ENCODE measurements around the gene TTC6. TPM values are rescaled to one million over a fixed set of nuclear protein-coding genes. Genes with fewer than 3 reads are reported as not detected.

TTC6 gene
- total RNA-seq, 2 experiments from 2014 or later = not detected

DNA sequence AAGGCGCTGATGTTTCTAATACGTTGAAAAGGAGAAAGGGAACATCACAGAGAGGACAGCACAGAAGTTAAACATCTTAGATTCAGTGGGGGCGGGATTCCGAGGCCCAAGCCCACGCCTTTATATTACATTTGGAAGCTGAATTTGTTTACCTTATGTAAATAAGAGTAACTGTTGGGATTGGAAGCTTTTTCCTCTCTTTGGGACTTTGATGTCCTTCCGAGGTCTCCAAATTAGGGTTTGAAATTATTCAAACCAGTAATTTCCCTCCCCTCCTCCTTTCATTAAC is 6.8 kb upstream of the TTC6 start:
- ChIA-PET POLR2A (no interaction called here), CTCF (interaction anchor here (1.1 to 1.5 kb wide), 2 partner anchors 13 to 345 kb away, joined by 3 read pairs; no protein-coding TSS in a partner anchor)
- Mint-ChIP-seq H3K36me3 (ENCODE audit: low read depth) (peaks cover 4% of the 10 kb centered on the region), H3K27me3 (peaks cover 70% of the 10 kb centered on the region), H3K9me3 (peaks cover 6% of the 10 kb centered on the region), H3K4me1 (ENCODE audit: low read depth) (no peaks in the 10 kb centered on the region), H3K27ac (no peak overlapping the region), H3K4me3 (no peak overlapping the region)
- TF ChIP-seq, protein P1, sequence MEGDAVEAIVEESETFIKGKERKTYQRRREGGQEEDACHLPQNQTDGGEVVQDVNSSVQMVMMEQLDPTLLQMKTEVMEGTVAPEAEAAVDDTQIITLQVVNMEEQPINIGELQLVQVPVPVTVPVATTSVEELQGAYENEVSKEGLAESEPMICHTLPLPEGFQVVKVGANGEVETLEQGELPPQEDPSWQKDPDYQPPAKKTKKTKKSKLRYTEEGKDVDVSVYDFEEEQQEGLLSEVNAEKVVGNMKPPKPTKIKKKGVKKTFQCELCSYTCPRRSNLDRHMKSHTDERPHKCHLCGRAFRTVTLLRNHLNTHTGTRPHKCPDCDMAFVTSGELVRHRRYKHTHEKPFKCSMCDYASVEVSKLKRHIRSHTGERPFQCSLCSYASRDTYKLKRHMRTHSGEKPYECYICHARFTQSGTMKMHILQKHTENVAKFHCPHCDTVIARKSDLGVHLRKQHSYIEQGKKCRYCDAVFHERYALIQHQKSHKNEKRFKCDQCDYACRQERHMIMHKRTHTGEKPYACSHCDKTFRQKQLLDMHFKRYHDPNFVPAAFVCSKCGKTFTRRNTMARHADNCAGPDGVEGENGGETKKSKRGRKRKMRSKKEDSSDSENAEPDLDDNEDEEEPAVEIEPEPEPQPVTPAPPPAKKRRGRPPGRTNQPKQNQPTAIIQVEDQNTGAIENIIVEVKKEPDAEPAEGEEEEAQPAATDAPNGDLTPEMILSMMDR (IDR thresholded peaks at IDR 0.05) = no peak
- intact Hi-C loops (cut with micrococcal nuclease) = no loop called here
- DNase-seq = no peak
- no peak for ATAC-seq

DNA sequence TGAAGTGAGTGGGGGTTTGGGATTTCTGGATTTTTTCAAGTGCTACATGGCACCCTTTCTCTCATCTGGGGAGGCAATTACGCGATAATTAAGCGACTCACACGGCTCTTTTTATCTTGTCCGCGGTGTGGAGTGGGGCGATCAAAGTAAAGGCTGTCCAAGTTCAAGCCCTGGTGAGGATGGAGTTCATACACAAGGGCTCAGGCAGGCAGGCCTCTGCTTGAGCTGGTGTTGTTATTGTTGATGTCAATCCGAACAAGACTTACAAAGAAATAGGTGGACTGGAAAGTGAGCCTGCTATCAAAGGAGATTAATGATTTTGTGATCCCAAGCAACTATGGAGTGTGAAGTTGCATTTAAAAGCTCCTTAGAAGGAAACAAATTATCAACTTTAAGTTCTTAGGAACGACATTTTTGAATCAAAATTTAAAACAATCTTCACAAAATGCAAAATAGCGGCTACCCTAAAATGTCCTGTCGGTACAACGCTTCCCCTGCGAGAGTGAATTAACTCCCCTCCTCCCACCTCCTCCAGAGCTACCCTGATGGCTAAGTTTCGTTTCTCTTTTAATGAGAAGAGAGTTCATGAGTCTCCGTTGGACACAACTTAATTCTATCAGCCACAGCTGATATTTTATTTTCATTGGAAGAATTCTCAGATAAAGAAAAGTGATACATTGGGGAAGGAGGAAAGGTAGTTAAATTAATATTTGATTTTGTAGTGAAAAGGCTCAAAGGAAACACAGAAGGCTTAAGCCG is 6.3 kb upstream of the TTC6 start:
- CTCF ChIA-PET = interaction anchor here (1.1 to 1.5 kb wide), 2 partner anchors 12 to 346 kb away, joined by 3 read pairs; no protein-coding TSS in a partner anchor
- DNase-seq = no peak
- TF ChIP-seq, protein P1 (IDR thresholded peaks at IDR 0.05) = no peak

DNA sequence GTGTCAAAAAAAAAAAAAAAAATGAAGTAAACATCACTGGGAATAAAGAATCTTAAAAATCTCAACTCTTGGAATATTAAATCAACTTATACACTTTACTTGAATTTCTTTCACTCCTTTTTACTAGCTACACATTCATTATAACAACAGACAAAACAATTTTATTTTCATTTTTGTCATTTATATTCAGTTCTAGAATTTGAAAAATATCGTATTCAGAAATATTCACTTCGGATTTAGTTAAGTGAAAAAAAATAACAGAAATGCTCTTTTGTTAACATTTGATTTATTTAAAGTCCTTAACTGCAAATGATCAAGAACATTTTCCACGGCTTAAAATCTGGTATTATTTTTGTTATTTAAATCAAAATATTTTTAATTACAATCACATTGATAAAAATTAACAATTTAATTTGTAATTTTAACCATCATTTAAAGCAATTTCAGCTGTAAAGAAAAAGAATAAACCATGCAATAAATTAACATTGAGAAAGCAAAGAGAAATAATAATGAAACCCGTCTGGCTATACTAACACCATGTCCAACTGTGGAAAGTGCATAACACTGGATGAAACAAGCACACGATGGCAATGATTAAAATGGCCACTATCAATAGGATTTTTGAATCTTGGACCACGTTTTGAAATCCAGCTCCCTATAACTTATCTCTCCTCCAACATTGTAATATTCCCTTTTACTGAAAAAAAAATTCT is 5.6 kb upstream of the TTC6 start:
- Mint-ChIP-seq H3K27ac (no peak overlapping the region), H3K9me3 (peaks cover 6% of the 10 kb centered on the region), H3K36me3 (ENCODE audit: low read depth) (peaks cover 7% of the 10 kb centered on the region), H3K4me1 (ENCODE audit: low read depth) (peaks cover 4% of the 10 kb centered on the region), H3K27me3 (peaks cover 76% of the 10 kb centered on the region), H3K4me3 (no peak overlapping the region)
- intact Hi-C loops (cut with micrococcal nuclease) = loop anchor here (10.0 kb wide), 1 partner anchor 935 kb away; no protein-coding TSS in a partner anchor
- DNase-seq = no peak
- no peak for ATAC-seq
- ChIA-PET CTCF (interaction anchor here (1.5 kb wide), 1 partner anchor 12 kb away, joined by 3 read pairs; no protein-coding TSS in a partner anchor), POLR2A (no interaction called here)
- TF ChIP-seq, protein P1 (IDR thresholded peaks at IDR 0.05) = no peak

More for the DNA sequence above, 6.3 kb upstream of the TTC6 start:
- peaks cover 5% of the 10 kb centered on the region for H3K36me3 Mint-ChIP-seq (ENCODE audit: low read depth)
- peaks cover 6% of the 10 kb centered on the region for H3K9me3 Mint-ChIP-seq
- POLR2A ChIA-PET = no interaction called here
- peaks cover 2% of the 10 kb centered on the region for H3K4me1 Mint-ChIP-seq (ENCODE audit: low read depth)
- H3K27ac Mint-ChIP-seq = no peak overlapping the region
- ATAC-seq = no peak
- no peak overlapping the region for H3K4me3 Mint-ChIP-seq
- intact Hi-C loops (cut with micrococcal nuclease) = no loop called here
- H3K27me3 Mint-ChIP-seq = peaks cover 75% of the 10 kb centered on the region

DNA sequence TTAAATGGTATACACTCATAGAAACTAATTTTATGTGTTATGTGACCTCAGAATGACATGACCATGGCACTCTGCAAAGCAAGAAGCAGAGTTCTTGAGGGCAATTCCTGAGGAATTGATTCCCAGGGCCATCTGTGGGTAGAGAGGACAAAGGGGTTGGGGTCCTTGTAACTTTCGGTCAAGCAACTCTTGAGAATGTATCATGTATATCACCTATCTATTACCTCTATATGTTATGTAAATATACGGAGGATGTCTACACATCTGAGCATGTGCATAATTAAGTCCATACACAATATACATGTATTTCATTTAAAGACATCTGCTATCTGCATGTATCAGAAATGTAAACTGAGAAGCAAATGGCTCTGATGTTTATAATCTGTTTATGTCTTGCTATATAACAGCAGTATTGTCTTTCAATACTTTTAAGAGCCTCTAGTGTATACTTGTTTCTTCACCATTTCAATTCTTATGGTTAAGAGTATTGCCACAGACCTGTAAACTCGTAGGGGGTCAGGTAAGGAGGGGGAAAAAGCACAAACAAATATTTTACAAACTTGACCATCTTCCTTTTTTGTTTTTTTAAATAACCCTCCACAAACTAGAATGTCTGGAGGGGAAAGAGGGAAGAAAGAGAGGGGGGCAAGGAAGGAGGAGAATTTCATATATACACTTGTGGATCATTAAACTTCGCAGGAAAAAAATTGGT is 4.8 kb upstream of the TTC6 start:
- H3K27me3 Mint-ChIP-seq = peaks cover 70% of the 10 kb centered on the region
- TF ChIP-seq, protein P1 (IDR thresholded peaks at IDR 0.05) = no peak
- DNase-seq (no peak), ATAC-seq (no peak)
- no peak overlapping the region for H3K4me3 Mint-ChIP-seq
- H3K27ac Mint-ChIP-seq = no peak overlapping the region
- peaks cover 6% of the 10 kb centered on the region for H3K4me1 Mint-ChIP-seq (ENCODE audit: low read depth)
- ChIA-PET POLR2A (no interaction called here), CTCF (no interaction called here)
- intact Hi-C loops (cut with micrococcal nuclease) = loop anchor here (10.0 kb wide), 1 partner anchor 936 kb away; no protein-coding TSS in a partner anchor
- peaks cover 7% of the 10 kb centered on the region for H3K36me3 Mint-ChIP-seq (ENCODE audit: low read depth)
- peaks cover 6% of the 10 kb centered on the region for H3K9me3 Mint-ChIP-seq
